Measurements from ENCODE around the gene SLC12A7.
"Not testable (repeated sequence)": the region's sequence is repeated elsewhere in the genome, so short reads cannot be mapped to it uniquely, and the experiment has no call there.

Gene SLC12A7

DNA sequence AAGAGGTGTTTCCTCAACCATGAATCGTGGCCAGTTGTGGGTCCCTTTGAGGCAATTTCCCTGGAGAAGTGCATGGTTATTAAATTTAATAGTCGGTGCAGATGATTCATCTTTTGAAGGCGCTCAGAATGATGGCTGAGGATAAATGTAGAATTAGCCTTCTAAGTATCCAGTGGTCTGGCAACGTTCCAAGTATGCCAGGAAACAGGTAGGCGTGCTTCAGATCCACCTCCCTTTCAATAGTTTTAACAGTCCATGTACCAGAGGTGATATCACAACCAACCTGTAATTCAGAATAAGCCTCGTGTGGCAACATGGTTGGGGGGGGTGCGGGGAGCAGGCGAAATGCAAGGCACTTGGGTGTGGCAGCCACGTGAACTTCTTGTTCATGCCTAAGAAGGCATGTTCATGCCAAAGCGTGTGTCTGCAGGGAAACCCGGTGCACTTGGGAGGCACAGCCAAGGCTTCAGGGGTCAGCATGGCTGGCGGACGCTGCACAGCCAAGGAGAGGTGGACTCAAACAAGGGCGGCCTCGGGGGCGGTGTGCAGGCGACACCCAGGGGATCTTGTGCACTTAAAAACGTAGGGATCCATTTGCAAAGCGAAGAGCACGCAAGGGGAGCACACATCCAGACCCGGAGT, 108.4 kb downstream of the SLC12A7 start:
- no CpG with 5 or more reads among the region's 21 CpGs for WGBS (ENCODE audit: insufficient coverage, insufficient read length)
- no peak overlapping the region; the same call in 1 of the 2 replicates for H3K4me3 ChIP-seq (ENCODE audit: low read length)
- H3K36me3 ChIP-seq (ENCODE audit: control insufficient read depth, insufficient read depth, low read length) = no peaks in the 10 kb centered on the region
- peaks cover 23% of the 10 kb centered on the region; the same call in 1 of the 2 replicates for H3K27me3 ChIP-seq (ENCODE audit: control insufficient read depth, insufficient read depth, low read length)
- H3K27ac ChIP-seq (ENCODE audit: low read length) = no peak overlapping the region
- peaks cover 3% of the 10 kb centered on the region; the same call in 1 of the 2 replicates for H3K4me1 ChIP-seq (ENCODE audit: control insufficient read depth, insufficient read depth, low read length)
- H3K9me3 ChIP-seq (ENCODE audit: control insufficient read depth, insufficient read depth, low read length) = no peaks in the 10 kb centered on the region
- no peak for DNase-seq (ENCODE audit: low read depth, low spot score)

- no CpG with 5 or more reads among the region's 13 CpGs for WGBS (ENCODE audit: insufficient coverage, insufficient read length)
- no peak overlapping the region for H3K4me3 ChIP-seq (ENCODE audit: low read length)
- H3K27me3 ChIP-seq (ENCODE audit: control insufficient read depth, insufficient read depth, low read length) = peaks cover 21% of the 10 kb centered on the region; the same call in 1 of the 2 replicates
- no peak for DNase-seq (ENCODE audit: low read depth, low spot score)
- no peaks in the 10 kb centered on the region for H3K9me3 ChIP-seq (ENCODE audit: control insufficient read depth, insufficient read depth, low read length)
- no peak overlapping the region for H3K27ac ChIP-seq (ENCODE audit: low read length)
- peaks cover 3% of the 10 kb centered on the region; the same call in 1 of the 2 replicates for H3K4me1 ChIP-seq (ENCODE audit: control insufficient read depth, insufficient read depth, low read length)
- H3K36me3 ChIP-seq (ENCODE audit: control insufficient read depth, insufficient read depth, low read length) = no peaks in the 10 kb centered on the region
These were observed 109.0 kb downstream of the SLC12A7 start for GRCh38 chr5:1002836-1003235.

GRCh38 chr5:1002271-1002546, 109.7 kb downstream of the SLC12A7 start:
- WGBS (ENCODE audit: insufficient coverage, insufficient read length) = no CpG with 5 or more reads among the region's 4 CpGs
- H3K27ac ChIP-seq (ENCODE audit: low read length) = no peak overlapping the region
- DNase-seq (ENCODE audit: low read depth, low spot score) = no peak
- no peaks in the 10 kb centered on the region for H3K36me3 ChIP-seq (ENCODE audit: control insufficient read depth, insufficient read depth, low read length)
- H3K9me3 ChIP-seq (ENCODE audit: control insufficient read depth, insufficient read depth, low read length) = no peaks in the 10 kb centered on the region
- peaks cover 21% of the 10 kb centered on the region; the same call in 1 of the 2 replicates for H3K27me3 ChIP-seq (ENCODE audit: control insufficient read depth, insufficient read depth, low read length)
- no peak overlapping the region for H3K4me3 ChIP-seq (ENCODE audit: low read length)
- 0 out of 2 replicates have a peak, but pooled peaks cover 3% of the 10 kb centered on the region for H3K4me1 ChIP-seq (ENCODE audit: control insufficient read depth, insufficient read depth, low read length)

DNA sequence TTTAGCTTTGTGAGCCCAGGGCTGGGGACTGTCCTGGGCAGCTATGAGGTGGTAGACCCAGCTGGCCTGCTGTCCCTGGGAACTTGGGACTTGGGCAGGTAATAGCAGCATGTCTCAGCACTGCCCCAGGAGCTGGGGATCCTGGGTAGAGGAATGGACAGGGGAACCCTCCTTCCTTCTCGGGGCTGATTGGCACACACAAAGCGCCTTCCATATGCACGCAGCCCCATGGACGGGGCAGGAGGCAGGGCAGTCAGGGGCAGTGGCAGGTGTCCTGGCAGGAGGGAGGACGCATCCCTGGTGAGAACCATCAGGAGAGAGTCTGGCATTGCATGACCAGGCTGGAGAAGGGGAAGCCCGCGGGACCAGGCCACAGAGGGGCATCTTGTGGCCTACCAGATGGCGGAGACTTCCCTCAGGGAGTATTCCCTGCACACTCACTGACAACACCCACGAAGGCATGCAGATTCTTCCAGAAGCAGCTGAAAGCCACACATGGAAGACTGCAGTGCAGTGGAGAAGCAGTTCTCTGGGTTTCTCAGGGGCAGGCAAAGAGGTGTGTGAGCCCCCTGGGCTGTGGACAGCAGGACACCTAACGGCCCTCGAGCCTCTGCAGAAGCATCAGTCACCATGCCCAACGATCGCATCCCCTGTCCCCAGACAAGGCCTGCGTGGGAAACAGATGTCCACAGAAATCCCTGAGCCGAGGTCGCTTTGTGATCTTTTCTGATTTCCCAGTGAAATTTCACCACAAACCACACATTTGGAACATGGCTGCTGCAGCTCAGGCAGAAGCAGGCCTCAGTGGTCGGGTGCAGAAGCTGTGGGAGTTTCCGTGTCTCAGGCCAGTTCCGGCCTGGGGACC, 110.2 kb downstream of the SLC12A7 start:
- Histone ChIP-seq H3K4me3 (ENCODE audit: low read length) (no peak overlapping the region), H3K27ac (ENCODE audit: low read length) (no peak overlapping the region), H3K36me3 (ENCODE audit: control insufficient read depth, insufficient read depth, low read length) (no peaks in the 10 kb centered on the region), H3K9me3 (ENCODE audit: control insufficient read depth, insufficient read depth, low read length) (no peaks in the 10 kb centered on the region), H3K27me3 (ENCODE audit: control insufficient read depth, insufficient read depth, low read length) (peaks cover 21% of the 10 kb centered on the region; the same call in 1 of the 2 replicates), H3K4me1 (ENCODE audit: control insufficient read depth, insufficient read depth, low read length) (peaks cover 4% of the 10 kb centered on the region; the same call in 1 of the 2 replicates)
- DNase-seq (ENCODE audit: low read depth, low spot score) = no peak
- WGBS (ENCODE audit: insufficient coverage, insufficient read length) = no CpG with 5 or more reads among the region's 19 CpGs

DNA sequence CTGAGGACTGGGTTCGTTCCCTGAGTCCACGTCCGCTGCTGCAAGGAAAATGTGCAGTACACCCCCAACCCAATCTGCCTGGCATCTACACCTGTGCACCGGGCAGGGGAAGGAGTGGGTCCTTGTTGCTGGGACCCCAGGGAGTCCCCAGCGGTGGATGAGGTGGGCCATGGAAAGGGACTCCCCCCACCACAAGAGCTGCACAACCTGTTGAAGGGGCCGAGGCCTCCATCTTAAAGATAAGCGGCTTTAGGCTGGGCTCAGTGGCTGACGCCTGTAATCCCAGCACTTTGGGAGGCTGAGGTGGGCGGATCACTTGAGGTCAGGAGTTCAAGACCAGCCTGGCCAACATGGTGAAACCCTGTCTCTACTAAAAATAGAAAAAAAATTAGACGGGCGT, 111.0 kb downstream of the SLC12A7 start:
- H3K27ac ChIP-seq (ENCODE audit: low read length); H3K4me3 ChIP-seq (ENCODE audit: low read length); H3K4me1 ChIP-seq (ENCODE audit: control insufficient read depth, insufficient read depth, low read length); H3K9me3 ChIP-seq (ENCODE audit: control insufficient read depth, insufficient read depth, low read length); H3K36me3 ChIP-seq (ENCODE audit: control insufficient read depth, insufficient read depth, low read length); DNase-seq (ENCODE audit: low read depth, low spot score): not testable (repeated sequence)
- peaks cover 18% of the 10 kb centered on the region; the same call in 1 of the 2 replicates for H3K27me3 ChIP-seq (ENCODE audit: control insufficient read depth, insufficient read depth, low read length)
- no CpG with 5 or more reads among the region's 11 CpGs for WGBS (ENCODE audit: insufficient coverage, insufficient read length)
